CMK (cell line): ENCODE measurements around the gene KNSTRN.

Experiments used
- DNase-seq: peaks from one replicate; pipeline ENCODE4 v3.0.0-alpha.2; 2010; ENCODE audit warnings: low read depth

KNSTRN gene

GRCh38 chr15:40382580-40383456 lies at the start of gene KNSTRN:
Gene KNSTRN (plus strand): TSS chr15:40382721. CDS start chr15:40382836, 115 bp downstream.
- peak; percentile 76 for DNase-seq

- peak; percentile 83 for DNase-seq
These were observed 48.5 kb upstream of the KNSTRN start for GRCh38 chr15:40333922-40334492.

- no peak for DNase-seq
These were observed 48.0 kb upstream of the KNSTRN start for GRCh38 chr15:40334541-40334940.

- DNase-seq = no peak
These were observed 47.4 kb upstream of the KNSTRN start for GRCh38 chr15:40334941-40335795.

- DNase-seq = no peak
These were observed 46.4 kb upstream of the KNSTRN start for GRCh38 chr15:40335938-40336743.

- no peak for DNase-seq
These were observed 45.8 kb upstream of the KNSTRN start for GRCh38 chr15:40336744-40337122.

GRCh38 chr15:40337597-40337996 lies 44.9 kb upstream of the KNSTRN start:
- no peak for DNase-seq

- no peak for DNase-seq
These were observed 44.4 kb upstream of the KNSTRN start for GRCh38 chr15:40338041-40338657.

- no peak for DNase-seq
These were observed 43.5 kb upstream of the KNSTRN start for GRCh38 chr15:40338921-40339620.

- DNase-seq = no peak
These were observed 42.9 kb upstream of the KNSTRN start for GRCh38 chr15:40339621-40339945.

GRCh38 chr15:40340038-40340739 lies 42.3 kb upstream of the KNSTRN start:
- DNase-seq = no peak

GRCh38 chr15:40340740-40341400 lies 41.7 kb upstream of the KNSTRN start, which contains the start of gene CCDC9B:
Gene CCDC9B (minus strand): TSS chr15:40340939. CDS start chr15:40340819, 120 bp downstream.
- DNase-seq = no peak

- no peak for DNase-seq
These were observed 39.9 kb upstream of the KNSTRN start for GRCh38 chr15:40342416-40343320.

- no peak for DNase-seq
These were observed 39.0 kb upstream of the KNSTRN start for GRCh38 chr15:40343512-40343911.

- DNase-seq = no peak
These were observed 38.3 kb upstream of the KNSTRN start for GRCh38 chr15:40344217-40344616.

- no peak for DNase-seq
These were observed 37.8 kb upstream of the KNSTRN start for GRCh38 chr15:40344631-40345120.

GRCh38 chr15:40345225-40345866 lies 37.2 kb upstream of the KNSTRN start:
- no peak for DNase-seq
